Esophagus squamous epithelium (tissue), 5 donors: ENCODE measurements around the gene SHKBP1. TPM values are rescaled to one million over a fixed set of nuclear protein-coding genes. Genes with fewer than 3 reads are reported as not detected.
"Not testable (repeated sequence)": the region's sequence is repeated elsewhere in the genome, so short reads cannot be mapped to it uniquely, and the experiment has no call there.

ENCODE experiments used
- DNase-seq: peaks from one replicate; lab custom pipeline; 2025; lab: John Stamatoyannopoulos, UW
- H3K27ac ChIP-seq, 4 donors: fragments of 200-600 bp; sonication (generic); one replicate each; pipeline ENCODE4 v1.5.1; 2016 to 2019; ENCODE audit warnings: mild to moderate bottlenecking in 1 of 4
- H3K27me3 ChIP-seq, 4 donors: fragments of 200-600 bp; sonication (generic); 1 replicate in 3 of 4; 2 replicates in 1 of 4; pipeline versions ENCODE4 v1.5.1 to v1.6.0; 2017 to 2021; ENCODE audit warnings: antibody characterized with exemption in 1 of 4
- H3K36me3 ChIP-seq, 3 donors: fragments of 200-600 bp; sonication (generic); one replicate each; pipeline ENCODE4 v1.5.1; 2016 to 2019
- H3K4me1 ChIP-seq, 3 donors: fragments of 200-600 bp; sonication (generic); one replicate each; pipeline ENCODE4 v1.5.1; 2017 to 2019
- H3K4me3 ChIP-seq, 4 donors: fragments of 200-600 bp; sonication (generic); 1 replicate in 3 of 4; 2 replicates in 1 of 4; pipeline ENCODE4 v1.5.1; 2016 to 2019; ENCODE audit warnings: mild to moderate bottlenecking in 2 of 4, moderate library complexity in 1 of 4
- H3K9me3 ChIP-seq, 3 donors: fragments of 200-600 bp; sonication (generic); one replicate each; pipeline ENCODE4 v1.5.1; 2016 to 2019
- CTCF ChIP-seq, 6 experiments: fragments of 450-650 bp in 4 of 6; fragments of 200-600 bp in 2 of 6; sonication (generic) in 2 of 6; IDR thresholded peaks; one replicate each; pipeline ENCODE4 v1.5.1; 2016 to 2019; ENCODE audit warnings: antibody characterized with exemption in 6 of 6, mild to moderate bottlenecking in 4 of 6, moderate library complexity in 4 of 6
- POLR2A ChIP-seq, 4 donors: fragments of 450-650 bp; IDR thresholded peaks; one replicate each; pipeline ENCODE4 v1.6.1; 2017; ENCODE audit warnings: antibody characterized with exemption in 4 of 4, mild to moderate bottlenecking in 4 of 4, moderate library complexity in 3 of 4
- WGBS, 2 donors: methylation state at CpG; one replicate each; pipeline ENCODE4 v1.1.5; 2018; 5-methylcytosine and 5-hydroxymethylcytosine counted together
- intact Hi-C: fragments of 100-400 bp; cut with DNase I; formaldehyde crosslinking; loops from one replicate; pipeline ENCODE4 v1.15.0; 2022
- total RNA-seq, 4 donors: library from RNA; depleted of rRNA; stranded (reverse); fragments of >200 nt; gene quantifications; one replicate each; pipeline ENCODE4 v1.1.0, GENCODE V29; 2016
- donor health status: DM: yes; HTN: yes; CAD: no.

The SHKBP1 gene
- total RNA-seq, 4 donors from 2014 or later, result 42.3 to 77.9 (median 49.8) TPM

- Histone ChIP-seq H3K36me3 (peaks cover 0 to 69% (median 7%) of the 10 kb centered on the region in 3 donors), H3K4me1 (no peaks in the 10 kb centered on the region), H3K27me3 (no peaks in the 10 kb centered on the region), H3K9me3 (no peaks in the 10 kb centered on the region), H3K27ac (no peak overlapping the region), H3K4me3 (no peak overlapping the region)
- no peak for DNase-seq
- 74 to 89% methylated on average over 17 to 18 of the region's 19 CpGs for WGBS, 2 donors
- no peak for TF ChIP-seq POLR2A (IDR thresholded peaks at IDR 0.05)
- no peak for TF ChIP-seq CTCF (IDR thresholded peaks at IDR 0.05)
- intact Hi-C loops, result no loop called here
These were observed 11.6 kb downstream of the SHKBP1 start for GRCh38 chr19:40588110-40588854.

GRCh38 chr19:40588926-40589569, 12.4 kb downstream of the SHKBP1 start:
- no peak for TF ChIP-seq POLR2A (IDR thresholded peaks at IDR 0.05)
- TF ChIP-seq CTCF (IDR thresholded peaks at IDR 0.05), result no peak
- no peak overlapping the region for H3K4me3 ChIP-seq
- DNase-seq, result no peak
- peaks cover 0 to 61% (median 0%) of the 10 kb centered on the region in 3 donors for H3K36me3 ChIP-seq
- no peaks in the 10 kb centered on the region for H3K4me1 ChIP-seq
- no peaks in the 10 kb centered on the region for H3K9me3 ChIP-seq
- intact Hi-C loops, result no loop called here
- no peaks in the 10 kb centered on the region for H3K27me3 ChIP-seq
- H3K27ac ChIP-seq, result no peak overlapping the region
- 71 to 73% methylated on average over 3 to 4 of the region's 9 CpGs for WGBS, 2 donors

- Histone ChIP-seq H3K27me3 (no peaks in the 10 kb centered on the region), H3K27ac (no peak overlapping the region), H3K4me3 (no peak overlapping the region), H3K9me3 (no peaks in the 10 kb centered on the region), H3K4me1 (peaks cover 0 to 5% (median 0%) of the 10 kb centered on the region in 3 donors), H3K36me3 (peaks cover 0 to 54% (median 0%) of the 10 kb centered on the region in 3 donors)
- TF ChIP-seq POLR2A (IDR thresholded peaks at IDR 0.05) (no peak), CTCF (IDR thresholded peaks at IDR 0.05) (no peak)
- WGBS, 2 donors, result 91 to 92% methylated on average over 11 to 19 of the region's 26 CpGs
- intact Hi-C loops, result loop anchor here (10.0 kb wide), 1 partner anchor 125 kb away; the partner anchor contains the start of genes BLVRB and SPTBN4
- no peak for DNase-seq
These were observed 13.1 kb downstream of the SHKBP1 start for GRCh38 chr19:40589591-40590429.

GRCh38 chr19:40590464-40591265, 14.0 kb downstream of the SHKBP1 start:
- TF ChIP-seq POLR2A (IDR thresholded peaks at IDR 0.05) (no peak), CTCF (IDR thresholded peaks at IDR 0.05) (no peak)
- intact Hi-C loops, result loop anchor here (10.0 kb wide), 1 partner anchor 126 kb away; the partner anchor contains the start of genes BLVRB and SPTBN4
- no peak for DNase-seq
- Histone ChIP-seq H3K27me3 (peaks cover 0 to 8% (median 0%) of the 10 kb centered on the region in 4 donors), H3K27ac (no peak overlapping the region), H3K36me3 (peaks cover 0 to 45% (median 0%) of the 10 kb centered on the region in 3 donors), H3K4me3 (no peak overlapping the region), H3K4me1 (peaks cover 0 to 8% (median 0%) of the 10 kb centered on the region in 3 donors), H3K9me3 (no peaks in the 10 kb centered on the region)
- WGBS, 2 donors, result 62 to 87% methylated on average over 5 to 6 of the region's 22 CpGs

GRCh38 chr19:40591724-40592123, 15.1 kb downstream of the SHKBP1 start:
- Histone ChIP-seq H3K27me3 (peaks cover 0 to 16% (median 3%) of the 10 kb centered on the region in 4 donors), H3K36me3 (peaks cover 0 to 35% (median 0%) of the 10 kb centered on the region in 3 donors), H3K4me1 (peaks cover 1 to 10% (median 2%) of the 10 kb centered on the region in 3 donors)
- not testable (repeated sequence) for H3K9me3 ChIP-seq, H3K27ac ChIP-seq, H3K4me3 ChIP-seq, DNase-seq
- intact Hi-C loops, result loop anchor here (10.0 kb wide), 1 partner anchor 127 kb away; the partner anchor contains the start of genes BLVRB and SPTBN4
- WGBS, 2 donors, result 91 to 96% methylated on average over 4 of the region's 4 CpGs
